Muscle layer of duodenum (tissue), 2 donors: ENCODE measurements around the gene PAQR6.

Source experiments
- H3K27ac ChIP-seq: one replicate; pipeline ENCODE4 v1.7.0; 2013; ENCODE audit warnings: mild to moderate bottlenecking, low read length
- H3K27me3 ChIP-seq: one replicate; pipeline ENCODE4 v1.7.0; 2013; ENCODE audit warnings: low read depth, mild to moderate bottlenecking, control low read depth, low read length
- H3K36me3 ChIP-seq, 2 donors: one replicate each; pipeline ENCODE4 v1.7.0; 2013; ENCODE audit warnings: low read length in 2 of 2, control low read depth in 1 of 2, mild to moderate bottlenecking in 1 of 2; ENCODE audit not compliant: insufficient read depth in 2 of 2, control insufficient read depth in 1 of 2
- H3K4me1 ChIP-seq, 2 donors: one replicate each; pipeline ENCODE4 v1.7.0; 2013; ENCODE audit warnings: low read length in 2 of 2, mild to moderate bottlenecking in 2 of 2, control low read depth in 1 of 2, moderate library complexity in 1 of 2; ENCODE audit not compliant: insufficient read depth in 2 of 2, control insufficient read depth in 1 of 2
- H3K4me3 ChIP-seq, 2 donors: one replicate each; pipeline ENCODE4 v1.7.0; 2013; ENCODE audit warnings: low read length in 2 of 2, low read depth in 1 of 2, mild to moderate bottlenecking in 1 of 2
- H3K9me3 ChIP-seq, 2 donors: one replicate each; pipeline ENCODE4 v1.7.0; 2013; ENCODE audit warnings: low read length in 2 of 2, control low read depth in 1 of 2, mild to moderate bottlenecking in 1 of 2; ENCODE audit not compliant: control insufficient read depth in 1 of 2
- donor health status: healthy.

Gene PAQR6

DNA sequence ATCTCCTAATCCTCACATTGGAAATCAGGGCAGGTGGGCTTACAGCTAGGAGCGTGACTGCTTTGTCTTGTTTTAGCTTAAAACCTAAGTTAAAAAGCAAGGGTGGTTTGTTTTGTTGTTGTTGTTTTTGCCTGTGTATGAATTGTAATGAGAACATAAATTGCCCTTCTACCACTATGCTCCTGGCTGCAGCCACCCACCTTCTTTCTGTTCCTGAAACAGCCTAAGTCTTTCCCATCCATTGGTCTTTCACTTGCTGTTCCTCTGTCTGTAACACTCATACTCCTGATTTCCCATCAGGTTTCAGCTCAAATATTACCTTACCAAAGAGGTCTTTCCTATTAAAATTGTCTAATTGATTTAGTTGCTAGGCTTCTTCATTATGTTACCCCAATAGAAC lies 35.7 kb upstream of the PAQR6 start:
- Histone ChIP-seq H3K27ac (peak overlapping the region; percentile 88), H3K9me3 (no peaks in the 10 kb centered on the region), H3K27me3 (no peaks in the 10 kb centered on the region), H3K4me1 (peaks cover 16 to 28% of the 10 kb centered on the region in 2 donors), H3K4me3 (peak overlapping the region; percentile 80 to 95), H3K36me3 (peaks cover 4 to 8% of the 10 kb centered on the region in 2 donors)

DNA sequence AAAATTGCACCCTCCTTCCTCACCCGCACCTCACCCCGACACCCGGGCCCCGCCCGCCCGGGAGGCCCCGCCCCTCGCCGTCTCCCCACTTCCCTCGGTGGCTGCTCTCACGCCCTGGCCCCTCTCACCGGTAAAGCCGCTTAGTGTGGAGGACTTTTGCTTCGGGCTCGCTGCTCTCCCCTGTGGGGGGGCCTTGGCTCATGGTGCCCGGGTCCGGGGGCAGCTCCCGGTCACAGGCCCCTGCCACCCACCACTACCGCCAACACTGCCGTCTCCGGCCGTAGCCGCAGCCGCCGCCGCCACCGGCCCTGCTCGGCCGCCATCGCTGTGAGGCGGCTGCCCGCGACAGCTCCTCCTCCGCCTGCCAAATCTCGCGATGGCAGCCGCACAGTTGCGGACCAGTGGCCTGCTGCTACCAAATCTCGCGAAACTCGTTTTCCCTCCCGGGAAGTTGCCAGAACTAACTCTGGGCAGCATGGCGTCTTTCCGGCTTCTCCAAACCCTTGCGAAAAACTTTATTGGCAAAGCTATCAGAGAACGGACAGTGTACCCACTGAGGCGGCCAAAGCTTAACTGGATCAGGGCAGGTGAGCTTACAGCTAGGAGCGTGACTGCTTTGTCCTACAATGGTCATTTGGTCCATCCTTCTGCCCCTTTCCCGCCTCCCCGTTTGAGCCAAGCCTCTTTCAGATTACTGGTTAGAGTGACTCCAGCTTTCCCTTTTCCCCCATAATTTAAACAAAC lies 34.8 kb upstream of the PAQR6 start, which contains the start of gene SMG5:
Gene SMG5 (minus strand): TSS at position 347 of the 744 bp plus-strand sequence. CDS start 145 bp downstream, at position 202.
- H3K36me3 ChIP-seq, result peaks cover 11 to 15% of the 10 kb centered on the region in 2 donors
- peak within 1 kb of the TSS; percentile 88 for H3K27ac ChIP-seq
- H3K9me3 ChIP-seq, result no peaks in the 10 kb centered on the region
- peaks cover 16 to 28% of the 10 kb centered on the region in 2 donors for H3K4me1 ChIP-seq
- no peaks in the 10 kb centered on the region for H3K27me3 ChIP-seq
- peak within 1 kb of the TSS; percentile 80 to 95 for H3K4me3 ChIP-seq

DNA sequence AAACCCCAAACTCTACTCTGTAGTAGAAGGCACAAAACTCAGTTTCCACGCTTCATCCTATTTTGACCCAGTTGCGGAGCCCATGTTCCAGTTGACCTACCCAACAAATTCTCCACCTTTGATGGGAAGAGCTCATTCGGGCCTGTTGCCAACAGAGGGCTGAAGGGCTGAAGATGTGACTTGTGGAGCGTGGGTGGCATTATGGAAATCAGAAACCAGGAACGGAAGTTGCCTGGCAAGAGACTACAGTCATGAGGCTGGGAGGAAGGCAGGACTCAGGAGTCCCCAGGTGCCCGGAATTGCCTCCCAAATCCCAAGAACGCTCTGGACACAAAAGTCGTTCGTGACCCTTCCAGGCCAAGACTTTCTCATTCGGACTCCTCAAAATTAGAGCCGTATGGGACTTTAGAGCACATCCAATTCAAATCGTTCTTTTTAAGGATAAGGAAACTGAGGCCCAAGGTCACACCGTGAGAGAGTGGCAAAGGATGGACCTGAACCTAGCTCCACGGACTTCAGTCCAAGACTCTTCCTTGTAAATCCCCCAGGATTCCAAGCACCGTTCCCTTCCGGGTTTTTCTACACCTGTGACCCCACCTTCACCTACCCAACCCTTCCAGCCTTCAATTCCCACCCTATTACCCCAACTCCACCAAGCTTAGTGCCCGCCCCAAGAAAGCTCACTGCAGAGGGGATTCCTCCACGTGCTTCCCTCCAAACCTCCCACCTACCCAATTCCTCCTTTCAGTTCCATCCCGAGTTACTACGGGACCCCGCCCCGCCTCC lies 34.0 kb upstream of the PAQR6 start:
- H3K27ac ChIP-seq, result peak overlapping the region; percentile 70
- peaks cover 16 to 23% of the 10 kb centered on the region in 2 donors for H3K36me3 ChIP-seq
- H3K27me3 ChIP-seq, result no peaks in the 10 kb centered on the region
- peak overlapping the region; percentile 80 to 95 for H3K4me3 ChIP-seq
- peaks cover 16 to 28% of the 10 kb centered on the region in 2 donors for H3K4me1 ChIP-seq
- no peaks in the 10 kb centered on the region for H3K9me3 ChIP-seq

DNA sequence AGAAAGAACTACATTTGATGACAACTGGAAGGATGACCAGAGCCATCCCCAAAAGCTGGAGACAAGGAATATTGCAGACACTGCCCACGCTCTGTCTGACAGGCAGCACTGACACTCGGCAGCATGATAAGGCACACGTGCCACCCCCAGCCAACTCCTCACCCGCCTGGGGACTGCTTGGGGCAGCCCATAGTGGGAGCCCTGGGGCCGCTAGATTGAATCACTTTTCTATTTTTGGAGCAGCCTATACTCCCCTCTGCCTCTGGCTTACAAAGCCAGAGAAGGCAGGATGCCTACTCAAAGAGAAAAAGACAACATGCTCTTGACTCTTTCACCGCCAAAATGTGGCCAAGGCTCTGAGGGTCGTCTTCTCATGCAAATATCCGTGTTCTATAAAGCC lies 33.4 kb upstream of the PAQR6 start:
- peak overlapping the region; percentile 70 for H3K27ac ChIP-seq
- H3K9me3 ChIP-seq, result no peaks in the 10 kb centered on the region
- peaks cover 16 to 28% of the 10 kb centered on the region in 2 donors for H3K4me1 ChIP-seq
- H3K27me3 ChIP-seq, result no peaks in the 10 kb centered on the region
- peaks cover 22 to 29% of the 10 kb centered on the region in 2 donors for H3K36me3 ChIP-seq
- H3K4me3 ChIP-seq, result peak overlapping the region; percentile 80 to 95

DNA sequence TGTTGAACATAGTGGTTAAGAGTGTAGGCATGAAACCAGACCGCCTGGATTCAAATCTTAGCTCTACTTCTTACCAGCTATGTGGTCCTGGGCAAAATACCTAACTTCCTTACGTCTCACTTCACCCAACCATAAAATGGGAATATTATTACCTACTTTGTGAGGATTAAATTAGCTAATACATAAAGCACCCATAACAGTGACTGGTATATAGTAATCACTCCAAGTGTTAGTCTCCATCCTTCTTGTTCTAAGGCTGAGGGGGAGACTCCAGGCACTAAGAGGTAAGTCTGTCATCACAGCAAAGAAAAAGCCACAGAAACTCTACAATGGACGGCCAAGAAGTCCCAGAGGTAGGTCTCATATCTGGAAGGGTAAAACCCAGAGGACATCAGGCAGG lies 32.0 kb upstream of the PAQR6 start:
- peaks cover 16 to 28% of the 10 kb centered on the region in 2 donors for H3K4me1 ChIP-seq

GRCh38 chr1:156276966-156277381 lies 29.1 kb upstream of the PAQR6 start:
- H3K27ac ChIP-seq, result no peak overlapping the region

More for the DNA sequence above, 32.0 kb upstream of the PAQR6 start:
- no peaks in the 10 kb centered on the region for H3K27me3 ChIP-seq
- H3K9me3 ChIP-seq, result no peaks in the 10 kb centered on the region
- no peak overlapping the region for H3K27ac ChIP-seq
- H3K36me3 ChIP-seq, result peaks cover 28 to 41% of the 10 kb centered on the region in 2 donors
- H3K4me3 ChIP-seq, result no peak overlapping the region

GRCh38 chr1:156276532-156276931 lies 28.7 kb upstream of the PAQR6 start:
- H3K4me1 ChIP-seq, result peaks cover 4 to 9% of the 10 kb centered on the region in 2 donors
- peaks cover 57 to 70% of the 10 kb centered on the region in 2 donors for H3K36me3 ChIP-seq
- H3K4me3 ChIP-seq, result no peak overlapping the region
- H3K9me3 ChIP-seq, result no peaks in the 10 kb centered on the region
- H3K27ac ChIP-seq, result no peak overlapping the region
- H3K27me3 ChIP-seq, result no peaks in the 10 kb centered on the region

More at GRCh38 chr1:156276966-156277381, 29.1 kb upstream of the PAQR6 start:
- Histone ChIP-seq H3K36me3 (peaks cover 54 to 66% of the 10 kb centered on the region in 2 donors), H3K4me3 (no peak overlapping the region), H3K4me1 (peaks cover 7 to 14% of the 10 kb centered on the region in 2 donors), H3K9me3 (no peaks in the 10 kb centered on the region), H3K27me3 (no peaks in the 10 kb centered on the region)

DNA sequence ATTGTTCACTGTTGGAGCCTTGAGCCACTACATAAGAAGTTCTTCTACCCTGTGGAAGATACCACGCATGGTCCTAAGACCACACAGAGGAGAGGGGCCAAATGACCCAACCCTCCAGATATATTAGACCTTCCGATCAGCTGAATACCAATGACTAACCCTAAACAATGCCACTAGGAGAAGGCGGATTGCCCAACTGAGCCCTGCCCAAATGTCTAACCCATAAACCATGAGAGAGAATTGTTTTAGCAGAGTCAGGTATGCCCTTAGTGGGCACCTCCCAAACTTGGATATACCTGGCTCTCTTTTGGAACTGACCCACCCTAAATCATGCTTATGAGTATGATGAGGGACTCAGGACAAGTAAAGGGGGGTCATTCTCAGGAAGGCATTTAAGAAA lies 22.5 kb upstream of the PAQR6 start:
- no peaks in the 10 kb centered on the region for H3K4me1 ChIP-seq
- H3K4me3 ChIP-seq, result no peak overlapping the region
- no peaks in the 10 kb centered on the region for H3K9me3 ChIP-seq
- no peaks in the 10 kb centered on the region for H3K27me3 ChIP-seq
- H3K27ac ChIP-seq, result no peak overlapping the region
- H3K36me3 ChIP-seq, result peaks cover 69 to 96% of the 10 kb centered on the region in 2 donors

DNA sequence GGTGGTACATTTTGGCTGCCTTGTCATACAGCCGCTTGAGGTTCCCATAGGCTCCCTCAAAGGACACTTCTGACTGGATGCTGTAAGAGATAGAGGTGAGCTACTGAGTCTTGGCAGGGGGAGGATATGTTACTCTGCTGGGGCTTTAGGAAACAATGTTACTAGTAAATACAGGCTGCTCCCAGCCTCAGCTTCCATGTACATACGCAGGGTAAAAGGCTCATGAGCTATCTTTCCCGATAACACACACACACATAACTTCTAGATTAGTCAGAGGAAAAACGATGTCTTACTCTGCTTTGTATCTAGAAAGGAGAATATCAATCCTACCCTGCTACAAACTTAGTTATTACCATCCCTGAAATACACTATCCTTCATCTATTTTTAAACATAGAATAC lies 20.5 kb upstream of the PAQR6 start:
- Histone ChIP-seq H3K9me3 (no peaks in the 10 kb centered on the region), H3K27ac (no peak overlapping the region), H3K27me3 (no peaks in the 10 kb centered on the region), H3K36me3 (peaks cover 63 to 89% of the 10 kb centered on the region in 2 donors), H3K4me3 (no peak overlapping the region), H3K4me1 (no peaks in the 10 kb centered on the region)

DNA sequence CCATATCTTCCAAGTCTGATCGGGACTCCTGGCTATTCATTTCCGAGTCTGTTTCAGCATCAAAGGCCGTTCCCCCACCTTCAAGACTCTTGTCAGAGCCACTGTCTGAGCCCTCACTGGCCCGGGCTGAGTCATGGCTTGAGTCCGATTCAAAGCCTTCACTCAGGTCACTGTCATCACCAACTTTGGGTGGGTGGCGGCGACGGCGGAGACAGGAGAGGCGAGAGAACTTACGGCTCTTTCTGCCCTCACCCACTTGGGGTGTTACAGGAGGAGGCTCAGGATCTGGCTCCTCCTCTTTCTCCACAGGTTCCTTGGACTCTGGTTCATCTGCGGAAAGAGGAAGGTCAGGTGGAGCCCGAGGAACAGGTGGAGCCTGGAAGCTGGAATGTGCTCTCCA lies 18.2 kb upstream of the PAQR6 start:
- no peak overlapping the region for H3K4me3 ChIP-seq
- H3K27me3 ChIP-seq, result no peaks in the 10 kb centered on the region
- no peaks in the 10 kb centered on the region for H3K9me3 ChIP-seq
- H3K27ac ChIP-seq, result no peak overlapping the region
- H3K36me3 ChIP-seq, result peaks cover 63 to 87% of the 10 kb centered on the region in 2 donors
- no peaks in the 10 kb centered on the region for H3K4me1 ChIP-seq

DNA sequence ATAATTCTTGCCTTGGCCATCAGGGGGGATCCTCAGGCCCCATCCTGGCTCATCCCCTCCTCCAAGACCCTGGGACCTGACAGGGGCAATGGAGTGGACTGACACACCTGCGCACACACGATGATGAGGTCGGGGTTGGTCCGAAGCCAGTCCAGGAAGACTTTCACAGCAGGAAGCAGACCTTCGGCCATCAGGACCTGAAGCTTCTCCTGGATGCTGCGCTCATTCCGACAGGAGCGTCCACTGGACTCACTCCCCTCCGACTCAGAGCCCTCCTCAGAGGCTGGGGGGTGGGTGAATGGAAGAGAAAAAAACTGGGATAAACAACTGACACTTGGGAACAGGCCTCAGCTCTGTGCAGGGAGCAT lies 15.4 kb upstream of the PAQR6 start:
- H3K27me3 ChIP-seq, result no peaks in the 10 kb centered on the region
- no peak overlapping the region for H3K27ac ChIP-seq
- H3K4me3 ChIP-seq, result no peak overlapping the region
- peaks cover 80 to 91% of the 10 kb centered on the region in 2 donors for H3K36me3 ChIP-seq
- no peaks in the 10 kb centered on the region for H3K9me3 ChIP-seq
- no peaks in the 10 kb centered on the region for H3K4me1 ChIP-seq
